H1 (cell line): ENCODE results near the gene ATP10D. TPM values are rescaled to one million over a fixed set of nuclear protein-coding genes. Genes with fewer than 3 reads are reported as not detected.

Source experiments
- CTCF ChIA-PET: fragments of 300-600 bp; sonication (Branson Sonifier 250); formaldehyde crosslinking; loops from one replicate; lab custom pipeline; 2021; ENCODE audit not compliant: partially characterized antibody; lab: Charles Lee
- POLR2A ChIA-PET: fragments of 300-600 bp; sonication (Branson Sonifier 250); formaldehyde crosslinking; loops from one replicate; lab custom pipeline; 2021; ENCODE audit warnings: inconsistent platforms; ENCODE audit not compliant: partially characterized antibody; lab: Charles Lee
- DNase-seq, 2 experiments: peaks; one replicate each; pipeline versions ENCODE4 v3.0.0 to v3.0.0-alpha.2; 2010 to 2022; ENCODE audit warnings: low spot score in 2 of 2, low read depth in 1 of 2, mixed read lengths in 1 of 2
- FAIRE-seq: peaks from 2 replicates; lab custom pipeline; 2011; peaks lifted over from hg19 to GRCh38; lab: Jason Lieb, UNC
- H2AFZ ChIP-seq: 2 replicates; pipeline ENCODE4 v1.8.1; 2012; ENCODE audit warnings: low read length, inconsistent platforms
- H2AK5ac ChIP-seq: 2 replicates; pipeline ENCODE4 v1.6.1; 2013; ENCODE audit warnings: low read depth, low read length
- H2BK120ac ChIP-seq: replicated peaks from 2 replicates; pipeline ENCODE3; 2013; ENCODE audit warnings: low read depth, low read length, inconsistent platforms
- H2BK12ac ChIP-seq: 2 replicates; pipeline ENCODE4 v1.6.1; 2013; ENCODE audit warnings: low read depth, low read length
- H2BK15ac ChIP-seq: 2 replicates; pipeline ENCODE4 v1.6.1; 2013; ENCODE audit warnings: low read length
- H2BK20ac ChIP-seq: 2 replicates; pipeline ENCODE4 v1.6.1; 2013; ENCODE audit warnings: low read length
- H2BK5ac ChIP-seq: 2 replicates; pipeline ENCODE4 v1.6.1; 2013; ENCODE audit warnings: low read depth, low read length
- H3K14ac ChIP-seq: 2 replicates; pipeline ENCODE4 v1.6.1; 2013; ENCODE audit warnings: inconsistent platforms; ENCODE audit not compliant: insufficient read length
- H3K18ac ChIP-seq: 2 replicates; pipeline ENCODE4 v1.6.1; 2013; ENCODE audit warnings: low read length; ENCODE audit errors: extremely low read depth
- H3K23ac ChIP-seq: 2 replicates; pipeline ENCODE4 v1.6.1; 2013; ENCODE audit warnings: inconsistent platforms; ENCODE audit not compliant: insufficient read length
- H3K23me2 ChIP-seq: 2 replicates; pipeline ENCODE4 v1.6.1; 2013; ENCODE audit warnings: low read depth, low read length
- H3K27ac ChIP-seq: 2 replicates; pipeline ENCODE4 v1.6.1; 2011; ENCODE audit warnings: low read depth, low read length, inconsistent platforms
- H3K27me3 ChIP-seq, 4 experiments: replicated peaks in 1 of 4; 1 replicate in 1 of 4; 2 replicates in 3 of 4; pipeline versions ENCODE4 v1.6.1 to v1.8.1; 2011 to 2013; ENCODE audit warnings: low read length in 3 of 4, mild to moderate bottlenecking in 3 of 4, inconsistent platforms in 2 of 4, mixed read lengths in 2 of 4, moderate library complexity in 1 of 4; ENCODE audit not compliant: control insufficient read depth in 3 of 4, insufficient read depth in 3 of 4; ENCODE audit errors: extremely low read depth in 1 of 4
- H3K36me3 ChIP-seq, 4 experiments: 2 replicates each; pipeline versions ENCODE4 v1.6.1 to v1.8.1; 2011 to 2013; ENCODE audit warnings: mild to moderate bottlenecking in 4 of 4, low read length in 3 of 4, moderate library complexity in 2 of 4, control low read depth in 1 of 4, inconsistent platforms in 1 of 4; ENCODE audit not compliant: insufficient read depth in 4 of 4, control insufficient read depth in 2 of 4
- H3K4ac ChIP-seq: replicated peaks from 2 replicates; pipeline ENCODE3; 2013; ENCODE audit warnings: low read length, low read depth, mixed read lengths, inconsistent platforms; ENCODE audit not compliant: insufficient read length
- H3K4me1 ChIP-seq, 4 experiments: replicated peaks in 1 of 4; 1 replicate in 1 of 4; 2 replicates in 3 of 4; pipeline versions ENCODE4 v1.6.1 to v1.8.1; 2011 to 2013; ENCODE audit warnings: low read length in 3 of 4, inconsistent platforms in 2 of 4, mixed read lengths in 1 of 4; ENCODE audit not compliant: insufficient read depth in 4 of 4, control insufficient read depth in 3 of 4
- H3K4me2 ChIP-seq, 2 experiments: 2 replicates each; pipeline versions ENCODE4 v1.6.1 to v1.8.1; 2011 to 2013; ENCODE audit warnings: low read depth in 2 of 2, low read length in 2 of 2, control low read depth in 1 of 2, inconsistent platforms in 1 of 2, mild to moderate bottlenecking in 1 of 2; ENCODE audit not compliant: insufficient read depth in 1 of 2
- H3K4me3 ChIP-seq, 4 experiments: fragments of 200-600, 300-600 bp in 1 of 4; sonication (generic), shearing (Covaris generic), sonication (Bioruptor Twin) in 1 of 4; 2 replicates each; pipeline versions ENCODE4 v1.5.1 to v1.8.1; 2011 to 2016; ENCODE audit warnings: low read length in 4 of 4, low read depth in 3 of 4, control low read depth in 2 of 4, inconsistent platforms in 2 of 4, mild to moderate bottlenecking in 2 of 4, mixed read lengths in 1 of 4, moderate library complexity in 1 of 4; ENCODE audit not compliant: insufficient read depth in 2 of 4; ENCODE audit errors: extremely low read depth in 1 of 4
- H3K56ac ChIP-seq: replicated peaks from 2 replicates; pipeline ENCODE3; 2013; ENCODE audit warnings: low read depth, mild to moderate bottlenecking, mixed read lengths, low read length, inconsistent platforms; ENCODE audit not compliant: insufficient read length
- H3K79me1 ChIP-seq: 2 replicates; pipeline ENCODE4 v1.6.1; 2013; ENCODE audit warnings: low read depth, low read length, control low read depth
- H3K79me2 ChIP-seq, 2 experiments: 2 replicates each; pipeline versions ENCODE4 v1.6.1 to v1.8.1; 2012 to 2013; ENCODE audit warnings: low read length in 2 of 2, mild to moderate bottlenecking in 2 of 2, inconsistent platforms in 1 of 2; ENCODE audit not compliant: insufficient read depth in 2 of 2, control insufficient read depth in 1 of 2
- H3K9ac ChIP-seq, 4 experiments: replicated peaks in 1 of 4; 1 replicate in 1 of 4; 2 replicates in 3 of 4; pipeline versions ENCODE4 v1.6.1 to v1.8.1; 2011 to 2013; ENCODE audit warnings: low read depth in 3 of 4, low read length in 3 of 4, control low read depth in 2 of 4, mild to moderate bottlenecking in 2 of 4, moderate library complexity in 2 of 4, inconsistent platforms in 1 of 4; ENCODE audit errors: extremely low read depth in 1 of 4
- H3K9me3 ChIP-seq, 2 experiments: 2 replicates each; pipeline versions ENCODE4 v1.6.1 to v1.8.1; 2012 to 2013; ENCODE audit warnings: mild to moderate bottlenecking in 2 of 2, moderate library complexity in 2 of 2, control low read depth in 1 of 2, inconsistent platforms in 1 of 2, low read depth in 1 of 2, low read length in 1 of 2, mixed read lengths in 1 of 2; ENCODE audit not compliant: insufficient read depth in 2 of 2
- H4K20me1 ChIP-seq, 2 experiments: replicated peaks in 1 of 2; 2 replicates each; pipeline versions ENCODE3 to v1.8.1; 2011 to 2013; ENCODE audit warnings: inconsistent platforms in 2 of 2, low read length in 2 of 2, mild to moderate bottlenecking in 1 of 2; ENCODE audit not compliant: insufficient read depth in 2 of 2, control insufficient read depth in 1 of 2
- H4K5ac ChIP-seq: 2 replicates; pipeline ENCODE4 v1.6.1; 2013; ENCODE audit warnings: low read length, low read depth, mixed read lengths, inconsistent platforms; ENCODE audit not compliant: insufficient read length
- H4K8ac ChIP-seq: 2 replicates; pipeline ENCODE4 v1.8.0; 2013; ENCODE audit warnings: mild to moderate bottlenecking, moderate library complexity, low read length, inconsistent platforms; ENCODE audit not compliant: insufficient read depth; ENCODE audit errors: extremely low read depth
- H4K91ac ChIP-seq: replicated peaks from 2 replicates; pipeline ENCODE3; 2013; ENCODE audit warnings: low read length, mixed read lengths, inconsistent platforms; ENCODE audit not compliant: insufficient read length
- CBX8 ChIP-seq: fragments of 300-800, 300-1000 bp; sonication (generic); IDR thresholded peaks from 2 replicates; pipeline ENCODE4 v1.7.1; 2016; ENCODE audit warnings: low read depth, low read length, borderline replicate concordance
- KDM4A ChIP-seq: IDR thresholded peaks from one replicate; pipeline ENCODE4 v1.7.1; 2012; ENCODE audit warnings: low read depth, mild to moderate bottlenecking, moderate library complexity, low read length, inconsistent platforms; ENCODE audit not compliant: severe bottlenecking
- POU5F1 ChIP-seq: IDR thresholded peaks from 2 replicates; pipeline ENCODE4 v1.6.1; 2011; ENCODE audit warnings: low read depth, mild to moderate bottlenecking, low read length, moderate library complexity
- TEAD4 ChIP-seq: IDR thresholded peaks from 2 replicates; pipeline ENCODE4 v1.6.1; 2012; ENCODE audit warnings: low read depth, low read length, inconsistent platforms, mixed read lengths
- WGBS, 2 experiments: shearing (Covaris generic) in 1 of 2; methylation state at CpG; one replicate each; pipeline versions ENCODE4 v1.1.6 to v1.1.7; 2013 to 2015; ENCODE audit warnings: low lambda C conversion rate in 2 of 2, mixed read lengths in 2 of 2, inconsistent platforms in 1 of 2, low coverage in 1 of 2, missing lambda C conversion rate in 1 of 2; ENCODE audit not compliant: insufficient replicate concordance in 2 of 2, insufficient coverage in 1 of 2, insufficient read length in 1 of 2; ENCODE audit errors: extremely low coverage in 1 of 2, missing lambda C conversion rate in 1 of 2; 5-methylcytosine and 5-hydroxymethylcytosine counted together
- polyA plus RNA-seq, 7 experiments: library from polyadenylated mRNA; depleted of rRNA in 3 of 7; stranded (reverse) in 5 of 7; unstranded in 2 of 7; fragments of >200 nt in 5 of 7; fragments of 200-250 nt in 2 of 7; gene quantifications; 1 replicate in 5 of 7; 2 replicates in 1 of 7; 4 replicates in 1 of 7; pipeline versions ENCODE4 v1.2.1 to v1.2.3, GENCODE V29; 2011 to 2013; ENCODE audit warnings: missing spikeins in 2 of 7, mixed read lengths in 2 of 7
- total RNA-seq: library from RNA; stranded (reverse); fragmentation: NEBNext Ultra II Directional; extraction: Animal tissue kit (Norgen Biotek cat#: 25700); gene quantifications from 2 replicates; pipeline ENCODE4 v1.2.1, GENCODE V29; 2021
- TF ChIP-seq, protein P1 (sequence below): IDR thresholded peaks from 2 replicates; pipeline ENCODE4 v1.6.1; 2011; ENCODE audit warnings: low read depth, mild to moderate bottlenecking, low read length; ENCODE audit not compliant: insufficient read depth

Gene ATP10D
- total and polyA plus RNA-seq, 2 of the 8 experiments (the other 6 are each of a cell fraction or from before 2014, with no cell fraction given) = 2.9 to 5.9 TPM

DNA sequence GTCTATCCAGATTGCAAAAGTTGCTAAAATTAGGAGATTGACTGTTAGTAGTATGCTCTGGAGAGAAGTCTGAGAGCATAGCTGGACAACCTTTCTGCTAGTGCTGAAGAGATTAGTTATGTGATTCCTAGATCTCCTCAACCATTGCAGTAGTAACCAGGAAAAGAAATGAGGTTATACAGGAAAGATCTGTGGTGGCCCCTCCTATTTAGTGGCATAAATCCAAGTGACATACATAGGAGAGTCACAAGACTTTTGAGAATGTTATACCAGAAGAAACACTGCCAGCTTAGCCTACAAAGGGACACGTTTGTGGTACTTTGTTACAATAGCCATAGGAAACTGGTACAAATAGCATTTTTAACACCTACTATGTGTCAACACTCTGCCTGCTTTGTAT lies 105.2 kb downstream of the ATP10D start:
- H3K9me3 ChIP-seq = no peaks in the 10 kb centered on the region; a peak in 1 of 4 replicates
- H2BK12ac ChIP-seq = no peak overlapping the region
- no peak overlapping the region for H2AFZ ChIP-seq
- H4K8ac ChIP-seq = no peak overlapping the region
- no peaks in the 10 kb centered on the region for H3K79me2 ChIP-seq
- no peak overlapping the region for H3K9ac ChIP-seq
- no peaks in the 10 kb centered on the region for H3K23me2 ChIP-seq
- no peaks in the 10 kb centered on the region for H3K36me3 ChIP-seq
- H3K14ac ChIP-seq = no peak overlapping the region
- H3K18ac ChIP-seq = no peak overlapping the region
- H3K27ac ChIP-seq = no peak overlapping the region
- POLR2A ChIA-PET = no interaction called here
- H4K91ac ChIP-seq = no peak overlapping the region
- FAIRE-seq (no peak), DNase-seq (no peak)
- H3K27me3 ChIP-seq = no peaks in the 10 kb centered on the region
- no peaks in the 10 kb centered on the region for H3K79me1 ChIP-seq
- H3K4me3 ChIP-seq = no peak overlapping the region
- no peak overlapping the region for H4K5ac ChIP-seq
- no peak overlapping the region for H2BK120ac ChIP-seq
- CTCF ChIA-PET = interaction anchor here (1.4 kb wide), 1 partner anchor 9 kb away, joined by 3 read pairs; no protein-coding TSS in a partner anchor
- no peaks in the 10 kb centered on the region for H3K4me1 ChIP-seq
- no peak overlapping the region for H3K23ac ChIP-seq
- H2BK5ac ChIP-seq = no peak overlapping the region
- no peak overlapping the region for H3K56ac ChIP-seq
- H3K4me2 ChIP-seq = no peak overlapping the region
- WGBS, 2 experiments = 88% methylated on average over 1 of the region's 1 CpG; no CpG with 5 or more reads in 1 of the 2 experiments
- H2AK5ac ChIP-seq = no peak overlapping the region
- H2BK20ac ChIP-seq = no peak overlapping the region
- H2BK15ac ChIP-seq = no peak overlapping the region
- no peaks in the 10 kb centered on the region for H4K20me1 ChIP-seq
- H3K4ac ChIP-seq = no peak overlapping the region
- TF ChIP-seq TEAD4 = no peak
- TF ChIP-seq, protein P1, sequence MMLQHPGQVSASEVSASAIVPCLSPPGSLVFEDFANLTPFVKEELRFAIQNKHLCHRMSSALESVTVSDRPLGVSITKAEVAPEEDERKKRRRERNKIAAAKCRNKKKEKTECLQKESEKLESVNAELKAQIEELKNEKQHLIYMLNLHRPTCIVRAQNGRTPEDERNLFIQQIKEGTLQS = no peak
- no peak for TF ChIP-seq CBX8
- TF ChIP-seq KDM4A = no peak
- TF ChIP-seq POU5F1 = no peak
